ENCODE measurements around the gene NTSR1.

NTSR1 gene

DNA sequence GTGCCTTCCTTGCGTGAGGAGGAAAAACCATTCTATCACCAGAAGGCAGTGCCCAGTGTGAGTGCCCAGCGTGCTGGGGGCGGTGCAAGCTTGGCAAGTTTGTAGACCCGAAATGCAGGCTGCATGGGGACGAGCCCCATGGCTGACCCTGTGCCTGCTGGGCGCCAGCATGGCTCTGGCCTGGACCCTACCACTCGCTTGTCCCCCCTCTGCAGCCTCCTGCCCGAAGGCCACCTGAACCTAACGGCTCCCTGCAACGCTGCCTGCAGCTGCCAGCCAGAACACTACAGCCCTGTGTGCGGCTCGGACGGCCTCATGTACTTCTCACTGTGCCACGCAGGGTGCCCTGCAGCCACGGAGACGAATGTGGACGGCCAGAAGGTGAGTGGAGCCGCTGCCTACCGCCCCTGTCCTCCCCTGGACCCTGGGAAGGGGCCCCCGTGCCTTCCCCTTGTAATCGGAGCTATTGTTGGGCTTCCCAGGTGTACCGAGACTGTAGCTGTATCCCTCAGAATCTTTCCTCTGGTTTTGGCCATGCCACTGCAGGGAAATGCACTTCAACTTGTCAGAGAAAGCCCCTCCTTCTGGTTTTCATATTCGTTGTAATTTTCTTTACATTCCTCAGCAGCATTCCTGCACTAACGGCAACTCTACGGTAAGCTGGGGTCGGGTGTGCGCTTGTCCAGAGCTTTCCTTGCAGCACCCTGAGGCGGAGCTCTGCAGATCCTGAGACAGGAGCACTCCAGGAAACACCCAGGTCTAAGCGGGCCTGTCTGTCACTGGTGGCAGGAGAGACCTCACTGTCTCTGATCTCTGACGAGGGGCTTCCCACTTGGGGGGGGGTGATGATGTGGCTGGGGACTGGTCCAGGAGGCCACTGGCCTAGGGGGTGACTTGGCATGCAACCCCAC lies 40.9 kb upstream of the NTSR1 start:
- DNase-seq (ENCODE audit: extremely low read depth, low read depth): no peak
- TF ChIP-seq CTCF (IDR thresholded peaks at IDR 0.05; ENCODE audit: low read depth, low read length): no peak

GRCh38 chr20:62668441-62669027 lies 40.1 kb upstream of the NTSR1 start:
- peak; percentile 44 for DNase-seq (ENCODE audit: extremely low read depth, low read depth)
- TF ChIP-seq CTCF (IDR thresholded peaks at IDR 0.05; ENCODE audit: low read depth, low read length): peak; percentile 85

DNA sequence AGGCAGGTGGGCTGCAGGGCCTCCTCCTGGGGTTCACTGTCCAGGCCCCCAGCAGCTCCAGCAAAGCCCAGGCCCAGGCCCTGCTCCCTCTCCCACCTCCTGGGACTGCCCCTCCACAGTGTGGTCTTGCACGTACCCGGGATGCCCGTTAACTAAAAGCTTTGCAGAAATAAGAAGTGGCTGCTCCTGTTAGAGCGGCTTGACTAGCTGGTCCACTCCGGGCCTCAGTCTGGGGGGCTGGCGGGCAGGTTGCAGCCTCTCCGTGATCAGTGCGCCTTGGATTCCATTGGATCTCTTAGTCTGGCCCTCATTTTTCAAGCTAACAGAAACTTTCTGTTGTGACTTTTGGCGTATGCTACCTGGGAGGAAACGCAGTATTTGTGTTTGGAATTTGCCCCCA lies 39.4 kb upstream of the NTSR1 start:
- no peak for DNase-seq (ENCODE audit: extremely low read depth, low read depth)
- no peak for TF ChIP-seq CTCF (IDR thresholded peaks at IDR 0.05; ENCODE audit: low read depth, low read length)

- no peak for DNase-seq (ENCODE audit: extremely low read depth, low read depth)
Observed at GRCh38 chr20:62670156-62670555, 38.5 kb upstream of the NTSR1 start.

GRCh38 chr20:62670998-62671397 lies 37.6 kb upstream of the NTSR1 start:
- no peak for TF ChIP-seq CTCF (IDR thresholded peaks at IDR 0.05; ENCODE audit: low read depth, low read length)
- no peak for DNase-seq (ENCODE audit: extremely low read depth, low read depth)

More at GRCh38 chr20:62670156-62670555, 38.5 kb upstream of the NTSR1 start:
- no peak for TF ChIP-seq CTCF (IDR thresholded peaks at IDR 0.05; ENCODE audit: low read depth, low read length)

- DNase-seq (ENCODE audit: extremely low read depth, low read depth): no peak
- TF ChIP-seq CTCF (IDR thresholded peaks at IDR 0.05; ENCODE audit: low read depth, low read length): no peak
Observed at GRCh38 chr20:62671765-62672164, 36.9 kb upstream of the NTSR1 start.

DNA sequence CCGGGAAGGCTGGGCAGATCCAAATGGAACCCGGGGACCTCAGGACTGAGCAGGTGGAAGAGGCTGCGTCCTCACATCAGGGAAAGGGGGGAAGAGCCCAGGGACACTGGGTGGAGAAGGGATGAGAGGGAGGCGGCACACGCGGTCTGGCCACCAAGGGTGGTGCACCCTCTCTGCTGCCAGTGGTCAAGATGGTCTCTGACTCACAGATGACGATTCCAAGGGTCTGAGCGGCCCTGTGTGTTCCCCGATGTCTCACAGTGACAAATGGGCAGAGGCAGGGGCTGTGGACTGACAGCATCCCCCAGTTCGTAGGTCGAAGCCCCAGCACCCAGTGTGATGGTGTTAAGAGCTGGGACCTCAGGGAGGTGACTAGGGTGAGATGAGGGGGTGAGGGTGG lies 34.3 kb upstream of the NTSR1 start:
- no peak for TF ChIP-seq CTCF (IDR thresholded peaks at IDR 0.05; ENCODE audit: low read depth, low read length)
- DNase-seq (ENCODE audit: extremely low read depth, low read depth): no peak

Data from AG09319 (cell line).